ENCODE data around the gene ADAMTSL2. TPM values are rescaled to one million over a fixed set of nuclear protein-coding genes. Genes with fewer than 3 reads are reported as not detected.

The ADAMTSL2 gene
- total RNA-seq, 3 donors from 2014 or later = 1.3 to 2.7 (median 1.5) TPM

DNA sequence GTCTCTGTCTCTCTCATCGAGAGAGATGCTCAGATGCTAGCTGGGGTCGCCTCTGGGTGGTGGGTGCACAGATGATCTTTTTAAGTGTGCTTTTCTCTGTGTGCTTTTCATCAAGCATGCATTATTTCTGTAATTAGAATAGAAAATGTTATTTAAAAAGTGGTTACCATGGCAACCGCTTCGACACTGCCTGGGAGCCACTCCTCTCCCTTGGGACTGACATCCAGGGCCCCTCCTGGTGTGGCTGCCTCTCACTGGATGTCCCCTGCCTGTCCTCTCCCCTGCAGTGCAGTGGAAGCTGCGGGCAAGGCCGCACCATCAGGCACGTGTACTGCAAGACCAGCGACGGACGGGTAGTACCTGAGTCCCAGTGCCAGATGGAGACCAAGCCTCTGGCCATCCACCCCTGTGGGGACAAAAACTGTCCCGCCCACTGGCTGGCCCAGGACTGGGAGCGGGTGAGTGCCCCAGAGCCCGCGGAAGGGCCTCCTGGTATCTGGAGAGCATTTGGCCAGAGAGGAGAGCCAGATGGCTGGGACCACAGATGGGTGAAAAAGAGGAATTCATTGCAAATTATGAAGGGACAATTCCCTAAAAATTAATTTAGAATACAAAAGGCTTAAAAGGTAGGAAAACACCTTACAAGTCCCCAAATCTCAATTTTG lies 34.7 kb downstream of the ADAMTSL2 start:
- H3K36me3 ChIP-seq (ENCODE audit: low read depth) = no peaks in the 10 kb centered on the region
- H3K4me1 ChIP-seq (ENCODE audit: low read depth) = no peaks in the 10 kb centered on the region
- intact Hi-C loops (cut with DNase I, micrococcal nuclease) = no loop called here
- TF ChIP-seq, protein P1, sequence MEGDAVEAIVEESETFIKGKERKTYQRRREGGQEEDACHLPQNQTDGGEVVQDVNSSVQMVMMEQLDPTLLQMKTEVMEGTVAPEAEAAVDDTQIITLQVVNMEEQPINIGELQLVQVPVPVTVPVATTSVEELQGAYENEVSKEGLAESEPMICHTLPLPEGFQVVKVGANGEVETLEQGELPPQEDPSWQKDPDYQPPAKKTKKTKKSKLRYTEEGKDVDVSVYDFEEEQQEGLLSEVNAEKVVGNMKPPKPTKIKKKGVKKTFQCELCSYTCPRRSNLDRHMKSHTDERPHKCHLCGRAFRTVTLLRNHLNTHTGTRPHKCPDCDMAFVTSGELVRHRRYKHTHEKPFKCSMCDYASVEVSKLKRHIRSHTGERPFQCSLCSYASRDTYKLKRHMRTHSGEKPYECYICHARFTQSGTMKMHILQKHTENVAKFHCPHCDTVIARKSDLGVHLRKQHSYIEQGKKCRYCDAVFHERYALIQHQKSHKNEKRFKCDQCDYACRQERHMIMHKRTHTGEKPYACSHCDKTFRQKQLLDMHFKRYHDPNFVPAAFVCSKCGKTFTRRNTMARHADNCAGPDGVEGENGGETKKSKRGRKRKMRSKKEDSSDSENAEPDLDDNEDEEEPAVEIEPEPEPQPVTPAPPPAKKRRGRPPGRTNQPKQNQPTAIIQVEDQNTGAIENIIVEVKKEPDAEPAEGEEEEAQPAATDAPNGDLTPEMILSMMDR (IDR thresholded peaks at IDR 0.05) = no peak
- ATAC-seq (no peak), DNase-seq (no peak)
- H3K4me3 ChIP-seq = no peak overlapping the region
- no peaks in the 10 kb centered on the region for H3K9me3 ChIP-seq

DNA sequence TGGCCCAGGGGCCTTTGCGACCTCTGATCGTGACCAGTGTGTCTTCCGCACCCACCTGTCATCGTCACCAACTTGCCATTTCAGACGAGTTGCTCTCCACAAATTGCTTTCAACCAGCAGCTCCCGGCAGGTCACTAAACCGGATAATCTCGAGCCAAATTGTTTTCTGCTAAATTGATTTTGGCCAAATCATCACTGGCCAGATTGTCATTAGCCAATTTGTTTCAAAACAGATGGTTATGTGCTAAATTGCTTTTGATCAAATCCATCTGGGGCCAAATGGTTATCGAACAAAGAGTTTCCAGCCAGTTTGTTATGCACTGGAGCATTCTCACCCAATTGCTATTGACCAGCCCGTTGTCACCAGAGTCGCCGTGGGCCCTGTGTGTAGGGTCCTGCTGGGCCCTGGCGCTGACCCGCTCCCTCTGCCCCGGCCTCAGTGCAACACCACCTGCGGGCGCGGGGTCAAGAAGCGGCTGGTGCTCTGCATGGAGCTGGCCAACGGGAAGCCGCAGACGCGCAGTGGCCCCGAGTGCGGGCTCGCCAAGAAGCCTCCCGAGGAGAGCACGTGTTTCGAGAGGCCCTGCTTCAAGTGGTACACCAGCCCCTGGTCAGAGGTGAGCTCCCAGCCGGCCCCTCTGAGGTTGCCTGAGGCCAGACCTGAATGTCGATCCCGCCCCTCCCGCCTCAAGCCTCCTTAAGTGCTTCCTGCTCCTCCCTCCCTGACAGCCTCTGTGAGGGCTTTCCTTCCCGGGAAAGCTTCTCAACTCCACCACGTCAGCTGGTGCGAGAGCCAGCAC lies 35.6 kb downstream of the ADAMTSL2 start:
- intact Hi-C loops (cut with DNase I, micrococcal nuclease) = no loop called here
- H3K4me1 ChIP-seq (ENCODE audit: low read depth) = no peaks in the 10 kb centered on the region
- H3K9me3 ChIP-seq = no peaks in the 10 kb centered on the region
- no peak for ATAC-seq
- H3K36me3 ChIP-seq (ENCODE audit: low read depth) = no peaks in the 10 kb centered on the region
- no peak overlapping the region for H3K4me3 ChIP-seq
- TF ChIP-seq, protein P1 (IDR thresholded peaks at IDR 0.05) = no peak
- DNase-seq = no peak

DNA sequence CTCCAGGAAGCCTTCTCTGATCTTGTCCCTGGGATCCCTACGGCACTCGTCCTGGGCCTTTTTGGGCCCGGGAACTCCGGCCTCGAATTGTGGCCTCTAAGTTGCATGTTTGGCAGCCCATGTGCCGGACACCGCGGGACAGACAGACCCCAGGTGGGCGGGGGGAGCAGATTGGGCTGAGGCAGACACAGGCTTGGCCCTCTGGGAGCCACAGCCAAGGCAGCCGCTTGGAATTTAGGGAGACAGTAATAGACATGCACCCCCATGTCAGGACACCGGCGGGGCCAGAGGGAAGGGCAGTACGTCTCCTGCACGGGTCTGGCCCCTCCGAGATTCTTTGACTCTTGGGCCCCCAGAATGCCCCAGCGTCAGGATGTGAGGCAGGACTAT lies 36.2 kb downstream of the ADAMTSL2 start:
- Histone ChIP-seq H3K36me3 (ENCODE audit: low read depth) (no peaks in the 10 kb centered on the region), H3K4me1 (ENCODE audit: low read depth) (no peaks in the 10 kb centered on the region), H3K4me3 (no peak overlapping the region), H3K9me3 (no peaks in the 10 kb centered on the region)
- intact Hi-C loops (cut with DNase I, micrococcal nuclease) = no loop called here
- TF ChIP-seq, protein P1 (IDR thresholded peaks at IDR 0.05) = no peak
- DNase-seq (no peak), ATAC-seq (no peak)

- no peak overlapping the region for H3K4me3 ChIP-seq
- H3K4me1 ChIP-seq (ENCODE audit: low read depth) = no peaks in the 10 kb centered on the region
- no peaks in the 10 kb centered on the region for H3K9me3 ChIP-seq
- intact Hi-C loops (cut with DNase I, micrococcal nuclease) = no loop called here
- TF ChIP-seq, protein P1 (IDR thresholded peaks at IDR 0.05) = no peak
- ATAC-seq (no peak), DNase-seq (no peak)
- no peaks in the 10 kb centered on the region for H3K36me3 ChIP-seq (ENCODE audit: low read depth)
Observed at GRCh38 chr9:133571391-133571890, 36.9 kb downstream of the ADAMTSL2 start.

GRCh38 chr9:133571896-133572595 lies 37.5 kb downstream of the ADAMTSL2 start:
- DNase-seq (no peak), ATAC-seq (no peak)
- no peak overlapping the region for H3K4me3 ChIP-seq
- intact Hi-C loops (cut with DNase I, micrococcal nuclease) = no loop called here
- no peaks in the 10 kb centered on the region for H3K36me3 ChIP-seq (ENCODE audit: low read depth)
- TF ChIP-seq, protein P1 (IDR thresholded peaks at IDR 0.05) = no peak
- no peaks in the 10 kb centered on the region for H3K9me3 ChIP-seq
- no peaks in the 10 kb centered on the region for H3K4me1 ChIP-seq (ENCODE audit: low read depth)
